HG03039 (cell line): ENCODE measurements around the gene PDE6B.

Source experiments
- ATAC-seq: cut with Tn5 transposase; IDR thresholded peaks from one replicate; pipeline ENCODE4 v1.9.1; 2021; ENCODE audit warnings: mild to moderate bottlenecking, moderate library complexity; ENCODE audit not compliant: unreplicated experiment

The PDE6B gene

DNA sequence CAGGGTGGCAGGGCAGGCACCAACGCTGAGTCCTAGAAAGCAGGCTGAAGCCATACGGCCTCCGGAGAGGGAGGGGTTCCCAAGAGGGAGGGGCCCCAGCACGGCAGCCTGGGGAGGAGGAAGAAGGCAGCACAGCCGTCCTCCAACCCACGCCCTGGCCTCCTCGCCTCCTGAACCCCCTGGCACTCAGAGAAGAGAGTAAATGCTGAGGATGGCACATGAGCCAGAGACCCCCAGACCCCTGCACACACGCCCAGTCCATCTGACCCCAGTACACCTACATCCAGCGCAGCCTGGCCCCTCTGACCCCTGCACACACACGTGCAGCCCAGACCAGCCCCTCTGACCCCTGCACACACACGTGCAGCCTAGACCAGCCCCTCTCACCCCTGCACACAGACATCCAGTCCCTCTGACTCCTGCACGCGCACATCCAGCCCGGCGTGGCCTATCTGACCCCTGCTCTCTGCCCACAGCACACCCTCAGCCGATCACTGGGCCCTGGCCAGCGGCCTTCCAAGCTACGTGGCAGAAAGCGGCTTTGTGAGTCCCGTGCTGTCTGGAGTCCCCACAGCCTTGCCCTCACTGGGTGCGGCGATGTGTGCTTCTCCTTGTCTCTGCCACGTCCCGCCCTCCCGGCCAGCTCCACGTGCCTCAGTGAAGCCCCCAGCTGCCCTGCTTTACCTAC is 30.2 kb downstream of the PDE6B start:
- no peak for ATAC-seq

DNA sequence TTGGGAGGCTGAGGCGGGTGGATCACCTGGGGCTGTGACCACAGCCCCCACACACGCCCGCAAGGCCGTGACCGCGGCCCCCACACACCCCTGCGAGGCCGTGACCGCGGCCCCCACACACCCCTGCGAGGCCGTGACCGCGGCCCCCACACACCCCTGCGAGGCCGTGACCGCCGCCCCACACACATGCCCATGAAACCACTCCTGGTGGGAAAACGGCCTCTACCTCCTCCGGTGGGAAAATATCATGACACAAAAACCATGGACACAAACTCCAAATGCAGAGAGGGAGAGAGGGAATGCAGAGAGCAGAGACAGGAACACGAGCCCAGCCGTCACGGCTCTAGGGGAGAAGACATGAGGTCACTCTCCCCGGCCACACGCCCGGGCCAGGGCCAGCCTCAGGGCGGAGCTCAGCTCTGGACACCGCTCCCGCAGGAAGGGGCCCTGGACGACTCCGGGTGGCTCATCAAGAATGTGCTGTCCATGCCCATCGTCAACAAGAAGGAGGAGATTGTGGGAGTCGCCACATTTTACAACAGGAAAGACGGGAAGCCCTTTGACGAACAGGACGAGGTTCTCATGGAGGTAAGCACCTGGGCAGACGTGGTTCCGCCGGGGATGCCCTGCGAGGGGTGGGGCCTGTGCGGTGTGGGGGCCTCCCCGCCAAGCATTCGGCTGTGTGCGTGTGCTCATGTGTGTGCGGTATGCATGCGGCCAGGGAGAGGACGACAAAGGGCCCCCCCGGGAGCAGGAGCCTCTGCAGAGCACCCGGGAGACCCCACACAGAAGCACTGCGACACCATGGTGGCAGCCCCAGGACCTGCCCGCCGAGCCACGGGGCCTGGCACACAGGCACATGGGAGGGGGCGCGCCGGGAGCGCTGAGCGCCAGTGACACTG is 31.3 kb downstream of the PDE6B start:
- no peak for ATAC-seq

GRCh38 chr4:657338-657833 is 32.0 kb downstream of the PDE6B start:
- ATAC-seq = no peak

- ATAC-seq = no peak
These were observed 32.7 kb downstream of the PDE6B start for GRCh38 chr4:657834-658667.

DNA sequence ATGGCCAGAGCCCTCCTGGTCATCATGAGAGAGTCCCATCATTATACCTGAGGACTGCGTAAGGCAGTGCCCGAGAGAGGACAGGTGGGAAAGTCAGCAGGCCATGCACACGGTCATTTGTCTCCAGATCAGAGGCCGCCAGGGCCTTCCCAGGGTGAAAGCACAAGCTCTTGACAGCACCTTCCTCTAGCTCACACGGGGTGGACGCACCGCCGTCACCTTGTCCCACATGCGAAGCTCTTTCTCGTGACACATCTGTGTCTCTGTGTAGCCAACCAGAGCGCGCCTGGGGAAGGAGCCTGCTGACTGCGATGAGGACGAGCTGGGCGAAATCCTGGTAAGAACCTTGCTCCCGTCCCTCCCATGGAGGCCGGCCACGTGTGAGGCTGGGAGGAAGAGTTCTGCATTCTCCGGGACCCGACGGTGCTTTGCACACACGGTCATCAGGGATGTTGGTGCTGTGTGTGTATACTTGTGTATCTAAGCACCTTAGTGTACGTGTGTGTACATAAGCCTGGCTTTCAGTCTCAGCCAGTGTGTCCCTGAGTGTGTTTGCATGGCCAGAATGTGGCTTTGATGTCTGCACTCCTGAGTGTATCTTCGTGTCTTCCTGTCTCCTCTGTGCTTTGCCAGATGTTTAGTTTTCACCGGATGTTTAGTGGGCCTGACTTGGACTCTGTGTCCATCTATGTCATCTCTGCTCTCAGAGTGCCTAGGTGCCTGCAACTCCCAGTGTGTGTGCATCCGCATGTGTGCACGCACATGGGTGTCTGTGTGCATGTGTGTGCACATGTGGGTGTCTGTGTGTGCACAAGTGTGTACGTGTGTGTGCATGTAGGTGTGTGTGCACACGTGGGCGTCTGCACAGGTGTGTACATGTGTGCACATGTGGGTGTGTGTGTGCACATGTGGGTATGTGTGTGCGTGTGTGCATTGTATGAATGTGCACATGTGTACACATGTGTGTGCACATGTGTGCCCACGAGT is 33.6 kb downstream of the PDE6B start:
- ATAC-seq = no peak

GRCh38 chr4:659851-660250 is 34.5 kb downstream of the PDE6B start:
- ATAC-seq = no peak

DNA sequence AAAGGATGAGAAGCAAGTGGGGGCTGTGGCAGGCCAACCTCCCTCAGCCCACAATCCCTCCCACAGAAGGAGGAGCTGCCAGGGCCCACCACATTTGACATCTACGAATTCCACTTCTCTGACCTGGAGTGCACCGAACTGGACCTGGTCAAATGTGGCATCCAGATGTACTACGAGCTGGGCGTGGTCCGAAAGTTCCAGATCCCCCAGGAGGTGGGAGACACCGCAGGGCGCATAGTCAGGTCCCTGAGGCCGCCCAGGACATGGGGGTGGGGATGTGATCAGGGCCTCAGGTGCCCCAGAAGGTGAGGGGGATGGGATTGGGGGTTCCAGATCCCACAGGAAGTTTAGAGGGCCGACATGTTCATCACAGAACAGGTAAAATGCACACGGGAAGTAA is 35.0 kb downstream of the PDE6B start:
- no peak for ATAC-seq

- ATAC-seq = no peak
These were observed 35.9 kb downstream of the PDE6B start for GRCh38 chr4:661231-661630.

- no peak for ATAC-seq
These were observed 36.7 kb downstream of the PDE6B start for GRCh38 chr4:661881-662761.

DNA sequence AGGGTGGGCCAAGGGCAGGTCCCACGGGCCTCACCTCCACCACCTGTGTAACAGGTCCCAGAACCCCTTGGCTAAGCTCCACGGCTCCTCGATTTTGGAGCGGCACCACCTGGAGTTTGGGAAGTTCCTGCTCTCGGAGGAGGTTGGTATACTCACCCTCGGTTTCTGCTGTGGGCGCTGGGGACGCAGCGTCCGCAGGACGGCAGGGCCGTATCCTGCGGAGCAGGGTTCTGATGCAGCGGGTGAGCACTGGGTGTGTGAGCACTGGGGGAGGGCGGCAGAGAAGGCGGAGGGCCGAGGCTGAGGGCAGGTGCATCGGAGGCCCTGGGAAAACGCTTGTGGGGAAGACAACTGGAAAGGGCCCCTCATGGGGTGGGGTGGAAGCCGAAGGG is 37.7 kb downstream of the PDE6B start:
- ATAC-seq = no peak

DNA sequence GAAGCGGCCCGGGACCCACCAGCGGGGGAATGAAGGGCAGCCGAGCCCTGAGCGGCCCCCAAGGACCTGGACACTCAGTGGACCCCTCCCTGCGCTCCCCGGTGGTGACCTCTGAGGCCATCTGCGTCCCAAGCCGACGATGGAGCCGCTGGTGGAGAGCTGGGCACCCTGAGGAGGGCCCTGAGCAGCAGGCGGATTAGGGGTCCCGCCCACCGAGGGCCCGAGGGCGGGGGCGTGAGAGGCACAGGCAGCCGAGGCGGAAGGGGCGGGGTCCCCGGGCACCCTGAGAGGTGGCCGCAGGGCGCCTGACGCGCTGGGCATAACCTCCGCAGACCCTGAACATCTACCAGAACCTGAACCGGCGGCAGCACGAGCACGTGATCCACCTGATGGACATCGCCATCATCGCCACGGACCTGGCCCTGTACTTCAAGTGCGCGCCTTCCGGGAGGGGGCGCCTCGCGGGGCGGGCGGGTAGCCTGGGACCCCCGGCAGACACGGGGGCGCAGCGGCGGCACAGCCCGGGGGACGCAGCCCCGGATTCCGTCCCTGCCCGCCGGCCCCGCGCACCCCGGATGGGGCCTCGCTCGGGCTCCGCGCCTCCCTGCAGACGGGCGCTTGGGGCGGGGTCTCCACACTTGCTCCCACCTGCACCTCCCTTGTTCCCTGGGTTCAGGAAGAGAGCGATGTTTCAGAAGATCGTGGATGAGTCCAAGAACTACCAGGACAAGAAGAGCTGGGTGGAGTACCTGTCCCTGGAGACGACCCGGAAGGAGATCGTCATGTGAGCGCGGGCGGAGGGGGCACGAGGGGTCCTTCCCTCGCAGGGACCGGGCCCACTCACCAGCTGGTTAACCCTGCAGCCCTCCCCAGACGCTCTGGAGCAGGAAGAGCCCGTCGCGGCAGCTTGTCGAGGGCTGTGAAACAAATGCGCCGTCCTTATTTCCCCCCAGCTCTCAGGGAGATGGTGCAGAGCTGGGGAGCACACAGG is 38.4 kb downstream of the PDE6B start:
- ATAC-seq = peak; percentile 47

DNA sequence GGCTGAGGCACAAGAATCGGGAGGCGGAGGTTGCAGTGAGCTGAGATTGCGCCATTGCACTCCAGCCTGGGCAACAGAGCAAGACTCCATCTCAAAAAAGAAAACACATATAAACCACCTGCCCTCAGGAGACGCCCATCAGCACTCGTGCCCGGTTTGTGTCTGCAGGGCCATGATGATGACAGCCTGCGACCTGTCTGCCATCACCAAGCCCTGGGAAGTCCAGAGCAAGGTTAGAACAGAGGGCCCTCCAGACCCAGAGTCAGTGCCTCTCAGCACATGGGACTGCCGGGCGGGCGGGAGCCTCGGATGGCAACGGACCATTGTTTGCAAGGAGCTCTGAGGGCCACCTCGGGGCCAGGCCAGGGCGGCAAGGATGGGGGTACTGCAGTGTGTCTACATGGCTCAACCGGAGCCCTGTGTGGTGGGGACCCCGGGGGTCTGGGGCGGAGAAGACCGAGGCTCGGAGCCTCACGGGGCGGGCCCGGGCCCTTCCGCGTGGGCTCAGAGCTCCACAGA is 39.4 kb downstream of the PDE6B start:
- ATAC-seq = no peak

DNA sequence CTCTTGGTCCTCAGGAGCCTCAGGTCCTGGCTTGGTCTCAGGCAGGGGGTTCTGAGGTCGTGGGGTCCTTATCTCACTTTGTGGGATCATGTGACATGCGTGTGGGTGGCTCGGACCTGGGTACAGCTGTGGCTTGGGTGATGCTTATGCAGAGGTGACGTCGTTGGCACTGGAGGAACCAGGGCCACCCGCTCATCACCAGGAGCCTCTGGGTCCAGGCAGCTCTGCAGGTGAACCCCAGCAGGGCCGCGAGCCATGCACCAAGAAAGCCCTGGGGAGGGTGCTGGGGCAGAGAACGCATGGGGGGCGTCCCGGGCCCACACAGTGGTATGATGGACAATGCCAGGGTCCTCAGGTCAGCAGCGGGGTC is 40.0 kb downstream of the PDE6B start:
- no peak for ATAC-seq

- ATAC-seq = no peak
These were observed 40.5 kb downstream of the PDE6B start for GRCh38 chr4:665751-666435.

GRCh38 chr4:666436-666810 is 41.0 kb downstream of the PDE6B start:
- no peak for ATAC-seq

GRCh38 chr4:666822-667544 is 41.6 kb downstream of the PDE6B start:
- no peak for ATAC-seq

GRCh38 chr4:667545-667925 is 42.2 kb downstream of the PDE6B start:
- no peak for ATAC-seq
